Esophagus squamous epithelium (tissue), 4 donors: ENCODE measurements around the gene C10orf67.

Experiments used
- POLR2A ChIP-seq, 4 donors: fragments of 450-650 bp; IDR thresholded peaks; one replicate each; pipeline ENCODE4 v1.6.1; 2017; ENCODE audit warnings: antibody characterized with exemption in 4 of 4, mild to moderate bottlenecking in 4 of 4, moderate library complexity in 3 of 4
- TF ChIP-seq, protein P1 (sequence below), 6 experiments: fragments of 450-650 bp in 4 of 6; fragments of 200-600 bp in 2 of 6; sonication (generic) in 2 of 6; IDR thresholded peaks; one replicate each; pipeline ENCODE4 v1.5.1; 2016 to 2019; ENCODE audit warnings: antibody characterized with exemption in 6 of 6, mild to moderate bottlenecking in 4 of 6, moderate library complexity in 4 of 6

- no peak for TF ChIP-seq POLR2A (IDR thresholded peaks at IDR 0.05)
- TF ChIP-seq, protein P1, sequence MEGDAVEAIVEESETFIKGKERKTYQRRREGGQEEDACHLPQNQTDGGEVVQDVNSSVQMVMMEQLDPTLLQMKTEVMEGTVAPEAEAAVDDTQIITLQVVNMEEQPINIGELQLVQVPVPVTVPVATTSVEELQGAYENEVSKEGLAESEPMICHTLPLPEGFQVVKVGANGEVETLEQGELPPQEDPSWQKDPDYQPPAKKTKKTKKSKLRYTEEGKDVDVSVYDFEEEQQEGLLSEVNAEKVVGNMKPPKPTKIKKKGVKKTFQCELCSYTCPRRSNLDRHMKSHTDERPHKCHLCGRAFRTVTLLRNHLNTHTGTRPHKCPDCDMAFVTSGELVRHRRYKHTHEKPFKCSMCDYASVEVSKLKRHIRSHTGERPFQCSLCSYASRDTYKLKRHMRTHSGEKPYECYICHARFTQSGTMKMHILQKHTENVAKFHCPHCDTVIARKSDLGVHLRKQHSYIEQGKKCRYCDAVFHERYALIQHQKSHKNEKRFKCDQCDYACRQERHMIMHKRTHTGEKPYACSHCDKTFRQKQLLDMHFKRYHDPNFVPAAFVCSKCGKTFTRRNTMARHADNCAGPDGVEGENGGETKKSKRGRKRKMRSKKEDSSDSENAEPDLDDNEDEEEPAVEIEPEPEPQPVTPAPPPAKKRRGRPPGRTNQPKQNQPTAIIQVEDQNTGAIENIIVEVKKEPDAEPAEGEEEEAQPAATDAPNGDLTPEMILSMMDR (IDR thresholded peaks at IDR 0.05): no peak
Observed at GRCh38 chr10:23203369-23204325, 140.9 kb downstream of the C10orf67 start.
